SK-N-SH treated with all-trans-retinoic acid at 6 μM for 48 hours (cell line): ENCODE data around the gene ITGB3.

Experiments used
- ARNTL ChIP-seq: fragments of 450-650 bp; formaldehyde crosslinking; IDR thresholded peaks from 2 replicates; pipeline ENCODE4 v1.5.0; 2020; ENCODE audit warnings: low read depth, mild to moderate bottlenecking, moderate library complexity, borderline replicate concordance
- TCF4 ChIP-seq: fragments of 250-450 bp; sonication (Bioruptor Pico); IDR thresholded peaks from 2 replicates; pipeline ENCODE4 v1.8.0; 2021; ENCODE audit warnings: mild to moderate bottlenecking, moderate library complexity, borderline replicate concordance
- TOX ChIP-seq: fragments of 250-450 bp; sonication (Bioruptor Pico); IDR thresholded peaks from 2 replicates; pipeline ENCODE4 v1.8.0; 2021; ENCODE audit warnings: mild to moderate bottlenecking, moderate library complexity, borderline replicate concordance
- ZC3H10 ChIP-seq: fragments of 250-450 bp; sonication (Bioruptor Pico); IDR thresholded peaks from 2 replicates; pipeline ENCODE4 v1.5.1; 2021; ENCODE audit warnings: mild to moderate bottlenecking, moderate library complexity
- ZFP3 ChIP-seq: fragments of 250-450 bp; sonication (Bioruptor Pico); IDR thresholded peaks from 2 replicates; pipeline ENCODE4 v1.5.0; 2020; ENCODE audit warnings: mild to moderate bottlenecking, moderate library complexity
- ZFP30 ChIP-seq: fragments of 450-650 bp; formaldehyde crosslinking; IDR thresholded peaks from 2 replicates; pipeline ENCODE4 v1.5.0; 2022; ENCODE audit warnings: mild to moderate bottlenecking, moderate library complexity

- TF ChIP-seq ZFP3 (CRISPR knock-in tag) (no peak), TOX (no peak), TCF4 (no peak), ARNTL (CRISPR knock-in tag) (no peak), ZFP30 (CRISPR knock-in tag) (no peak), ZC3H10 (CRISPR knock-in tag) (no peak)
Observed at GRCh38 chr17:47335101-47335936, 81.7 kb downstream of the ITGB3 start.
